OCI-LY3 (cell line): ENCODE results near the gene GRK1.

Experiments used
- H2AFZ ChIP-seq: fragments of 200-600, 300-600 bp; shearing (Covaris generic); 2 replicates; pipeline ENCODE4 v1.6.0; 2014; ENCODE audit warnings: antibody characterized with exemption, low read depth, low read length
- H3K27ac ChIP-seq: fragments of 200-600, 300-600 bp; sonication (generic); 2 replicates; pipeline ENCODE4 v1.5.1; 2014; ENCODE audit warnings: mild to moderate bottlenecking, low read length, moderate library complexity, mixed read lengths
- H3K27me3 ChIP-seq: fragments of 200-600, 300-600 bp; sonication (generic); 2 replicates; pipeline ENCODE4 v1.6.1; 2014; ENCODE audit warnings: low read depth, low read length, mixed read lengths
- H3K36me3 ChIP-seq: fragments of 200-600, 300-600 bp; sonication (generic); replicated peaks from 2 replicates; pipeline ENCODE3; 2014; ENCODE audit warnings: low read depth, low read length, mixed read lengths
- H3K4me1 ChIP-seq: fragments of 300-600, 200-600 bp; sonication (generic); 2 replicates; pipeline ENCODE4 v1.6.1; 2014; ENCODE audit warnings: low read length, mixed read lengths
- H3K4me2 ChIP-seq: fragments of 200-600, 300-600 bp; sonication (generic); 2 replicates; pipeline ENCODE4 v1.6.1; 2014; ENCODE audit warnings: low read length, mixed read lengths
- H3K4me3 ChIP-seq: fragments of 300-600, 200-600 bp; sonication (generic); 2 replicates; pipeline ENCODE4 v1.5.1; 2014; ENCODE audit warnings: antibody characterized with exemption, mild to moderate bottlenecking, low read length, moderate library complexity
- H3K79me2 ChIP-seq: fragments of 300-600, 200-600 bp; shearing (Covaris generic); 2 replicates; pipeline ENCODE4 v1.6.1; 2014; ENCODE audit warnings: mild to moderate bottlenecking, low read length, mixed read lengths
- H3K9ac ChIP-seq: fragments of 300-600, 200-600 bp; shearing (Covaris generic); 2 replicates; pipeline ENCODE4 v1.6.0; 2014; ENCODE audit warnings: mild to moderate bottlenecking, low read length, moderate library complexity
- H3K9me3 ChIP-seq: fragments of 200-600, 300-600 bp; shearing (Covaris generic); 2 replicates; pipeline ENCODE4 v1.6.1; 2014; ENCODE audit warnings: low read length, mixed read lengths; ENCODE audit not compliant: insufficient read depth
- H4K20me1 ChIP-seq: fragments of 200-600, 300-600 bp; sonication (generic); 2 replicates; pipeline ENCODE4 v1.6.1; 2016; ENCODE audit warnings: low read length, mixed read lengths; ENCODE audit not compliant: insufficient read depth
- CTCF ChIP-seq: fragments of 200-600, 300-600 bp; sonication (generic); IDR thresholded peaks from 2 replicates; pipeline ENCODE4 v1.5.1; 2014; ENCODE audit warnings: antibody characterized with exemption, low read length, low read depth
- EZH2phosphoT487 ChIP-seq: fragments of 200-600 bp; shearing (Covaris generic); IDR thresholded peaks from 2 replicates; pipeline ENCODE4 v1.6.1; 2018; ENCODE audit warnings: antibody characterized with exemption, mixed run types, low read depth

Gene GRK1

GRCh38 chr13:113666329-113666670 is 719 bp upstream of the GRK1 start:
- H3K27me3 ChIP-seq, result no peaks in the 10 kb centered on the region; the same call in 1 of the 2 replicates
- H3K9ac ChIP-seq, result no peak overlapping the region
- H4K20me1 ChIP-seq, result no peaks in the 10 kb centered on the region
- no peak overlapping the region for H3K27ac ChIP-seq
- H2AFZ ChIP-seq, result no peak overlapping the region
- no peaks in the 10 kb centered on the region for H3K79me2 ChIP-seq
- H3K4me1 ChIP-seq, result no peaks in the 10 kb centered on the region
- no peak for TF ChIP-seq EZH2phosphoT487
- TF ChIP-seq CTCF, result no peak
- no peaks in the 10 kb centered on the region for H3K36me3 ChIP-seq
- no peak overlapping the region for H3K4me2 ChIP-seq
- no peak overlapping the region for H3K4me3 ChIP-seq
- H3K9me3 ChIP-seq, result peaks cover 1% of the 10 kb centered on the region; the same call in 1 of the 2 replicates

- no peak overlapping the region for H3K4me2 ChIP-seq
Measured at GRCh38 chr13:113667771-113668490, 912 bp downstream of the GRK1 start.

GRCh38 chr13:113668491-113668971 is 1.5 kb downstream of the GRK1 start:
- Histone ChIP-seq H3K36me3 (no peaks in the 10 kb centered on the region), H3K9me3 (no peaks in the 10 kb centered on the region), H2AFZ (no peak overlapping the region), H3K4me3 (no peak overlapping the region), H4K20me1 (no peaks in the 10 kb centered on the region), H3K27me3 (no peaks in the 10 kb centered on the region), H3K79me2 (no peaks in the 10 kb centered on the region), H3K27ac (no peak overlapping the region), H3K4me2 (no peak overlapping the region), H3K9ac (no peak overlapping the region), H3K4me1 (no peaks in the 10 kb centered on the region)
- TF ChIP-seq EZH2phosphoT487 (no peak), CTCF (no peak)

More at GRCh38 chr13:113667771-113668490, 912 bp downstream of the GRK1 start:
- Histone ChIP-seq H3K79me2 (no peaks in the 10 kb centered on the region), H4K20me1 (no peaks in the 10 kb centered on the region), H3K4me1 (no peaks in the 10 kb centered on the region), H3K9me3 (no peaks in the 10 kb centered on the region), H2AFZ (no peak overlapping the region), H3K36me3 (no peaks in the 10 kb centered on the region), H3K9ac (no peak overlapping the region), H3K27me3 (no peaks in the 10 kb centered on the region), H3K27ac (no peak overlapping the region), H3K4me3 (no peak overlapping the region)
- TF ChIP-seq CTCF (no peak), EZH2phosphoT487 (no peak)

- TF ChIP-seq CTCF, result no peak
- TF ChIP-seq EZH2phosphoT487, result no peak
- no peak overlapping the region for H3K9ac ChIP-seq
Measured at GRCh38 chr13:113669231-113669754, 2.3 kb downstream of the GRK1 start.

More at GRCh38 chr13:113669231-113669754, 2.3 kb downstream of the GRK1 start:
- Histone ChIP-seq H3K27ac (no peak overlapping the region), H3K36me3 (no peaks in the 10 kb centered on the region), H2AFZ (no peak overlapping the region), H4K20me1 (no peaks in the 10 kb centered on the region), H3K27me3 (no peaks in the 10 kb centered on the region), H3K4me2 (no peak overlapping the region), H3K4me1 (no peaks in the 10 kb centered on the region), H3K4me3 (no peak overlapping the region), H3K9me3 (no peaks in the 10 kb centered on the region), H3K79me2 (no peaks in the 10 kb centered on the region)
